HG03521 (cell line): ENCODE data around the gene PPP2R1A.

ENCODE experiments used
- ATAC-seq: cut with Tn5 transposase; IDR thresholded peaks from one replicate; pipeline ENCODE4 v1.9.1; 2021; ENCODE audit warnings: mild to moderate bottlenecking, moderate library complexity; ENCODE audit not compliant: unreplicated experiment

PPP2R1A gene

DNA sequence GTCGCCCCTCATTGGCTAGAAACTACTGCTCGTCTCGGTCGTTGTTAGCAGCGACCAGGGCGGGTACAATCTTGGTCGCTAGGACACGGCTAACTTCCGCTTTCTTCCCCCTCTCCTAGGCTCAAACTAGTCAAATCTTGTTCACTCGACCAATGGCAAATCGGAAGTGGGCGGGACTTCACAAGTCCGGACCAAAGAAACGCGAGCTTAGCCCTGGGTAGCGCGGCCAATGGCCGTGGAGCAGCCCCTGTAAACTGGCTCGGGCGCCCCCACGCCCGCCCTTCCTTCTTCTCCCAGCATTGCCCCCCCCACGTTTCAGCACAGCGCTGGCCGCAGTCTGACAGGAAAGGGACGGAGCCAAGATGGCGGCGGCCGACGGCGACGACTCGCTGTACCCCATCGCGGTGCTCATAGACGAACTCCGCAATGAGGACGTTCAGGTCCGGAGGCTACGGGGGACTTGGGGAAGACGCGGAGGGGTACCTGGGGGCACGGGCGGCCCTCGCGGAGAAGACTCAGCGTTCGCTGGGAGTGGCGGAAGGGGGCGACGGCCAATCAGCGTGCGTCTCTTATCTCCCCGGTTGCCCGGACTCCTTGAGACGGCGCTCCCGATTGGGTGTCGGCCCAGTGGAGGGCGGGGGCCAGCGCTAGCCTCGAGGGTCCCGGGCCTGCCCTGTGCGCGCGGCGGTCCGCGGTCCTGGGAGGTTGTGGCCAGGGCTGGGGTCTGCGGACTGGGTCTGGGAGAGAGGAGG lies at the start of gene PPP2R1A:
TSS of gene PPP2R1A (plus strand) at position 318 of the 752 bp plus-strand sequence. CDS start at position 363, 45 bp downstream.
- ATAC-seq, result peak; percentile 87

DNA sequence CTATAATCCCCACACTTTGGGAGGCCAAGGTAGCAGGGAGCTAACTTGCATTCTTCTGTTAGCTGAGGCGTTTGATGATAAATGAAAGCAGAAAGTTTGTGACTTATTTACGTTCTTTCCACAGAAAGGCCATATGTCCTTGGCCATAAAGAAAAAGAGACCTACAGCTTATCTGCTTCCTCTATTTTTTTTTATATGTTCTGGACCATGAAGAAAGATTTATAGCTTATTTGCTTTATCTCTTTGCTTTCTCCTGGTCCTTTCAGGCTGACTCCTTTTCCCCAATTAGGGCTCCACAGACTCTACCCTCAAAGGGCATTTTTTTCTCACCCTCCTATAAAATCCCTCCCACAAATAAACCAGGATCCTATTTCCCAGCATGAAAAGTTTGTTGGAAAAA lies 48.6 kb upstream of the PPP2R1A start:
- no peak for ATAC-seq

DNA sequence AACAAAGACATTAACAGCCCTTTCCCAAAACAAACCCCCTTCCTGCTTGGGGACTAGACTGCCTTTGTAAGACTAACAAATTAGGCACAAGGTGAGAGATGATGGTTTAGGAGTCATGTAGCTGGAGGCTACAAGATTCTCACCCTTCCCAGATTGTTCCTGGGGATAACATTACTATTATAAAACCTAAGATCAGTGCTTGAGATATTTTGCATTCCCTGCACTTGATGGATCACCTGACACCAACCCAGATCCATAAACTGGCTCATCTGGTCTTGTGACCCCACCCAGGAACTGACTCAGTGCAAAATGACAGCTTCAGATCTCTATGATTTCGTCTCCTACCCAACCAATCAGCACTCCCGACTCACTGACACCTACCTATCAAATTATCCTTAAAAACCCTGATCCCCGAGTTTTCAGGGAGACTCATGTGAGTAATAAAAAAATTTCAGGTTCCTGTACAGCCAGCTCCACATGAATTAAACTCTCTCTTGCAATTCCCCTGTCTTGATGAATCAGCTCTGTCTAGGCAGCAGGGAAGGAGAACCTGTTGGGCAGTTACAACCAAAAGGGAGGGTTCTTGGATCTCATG lies 47.8 kb upstream of the PPP2R1A start:
- ATAC-seq, result no peak

DNA sequence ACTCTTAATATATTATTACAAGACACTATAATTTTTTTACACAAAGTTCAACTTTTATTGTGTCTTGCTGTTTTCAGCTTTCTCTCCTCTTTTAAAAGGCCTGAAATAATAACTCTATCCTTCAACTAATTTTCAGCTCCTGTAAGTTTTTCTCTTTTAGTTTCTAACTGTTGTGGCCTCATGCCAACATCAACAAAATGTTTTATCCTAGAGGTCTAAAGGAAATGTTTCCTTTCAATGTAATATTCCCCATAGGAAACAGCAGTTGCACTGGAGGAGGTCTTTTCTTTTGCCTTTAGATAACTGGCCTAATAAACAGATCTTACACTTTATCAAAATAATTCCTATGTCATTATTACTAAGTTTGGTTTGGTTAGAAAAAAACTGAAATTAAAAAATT lies 41.6 kb upstream of the PPP2R1A start:
- ATAC-seq, result no peak

DNA sequence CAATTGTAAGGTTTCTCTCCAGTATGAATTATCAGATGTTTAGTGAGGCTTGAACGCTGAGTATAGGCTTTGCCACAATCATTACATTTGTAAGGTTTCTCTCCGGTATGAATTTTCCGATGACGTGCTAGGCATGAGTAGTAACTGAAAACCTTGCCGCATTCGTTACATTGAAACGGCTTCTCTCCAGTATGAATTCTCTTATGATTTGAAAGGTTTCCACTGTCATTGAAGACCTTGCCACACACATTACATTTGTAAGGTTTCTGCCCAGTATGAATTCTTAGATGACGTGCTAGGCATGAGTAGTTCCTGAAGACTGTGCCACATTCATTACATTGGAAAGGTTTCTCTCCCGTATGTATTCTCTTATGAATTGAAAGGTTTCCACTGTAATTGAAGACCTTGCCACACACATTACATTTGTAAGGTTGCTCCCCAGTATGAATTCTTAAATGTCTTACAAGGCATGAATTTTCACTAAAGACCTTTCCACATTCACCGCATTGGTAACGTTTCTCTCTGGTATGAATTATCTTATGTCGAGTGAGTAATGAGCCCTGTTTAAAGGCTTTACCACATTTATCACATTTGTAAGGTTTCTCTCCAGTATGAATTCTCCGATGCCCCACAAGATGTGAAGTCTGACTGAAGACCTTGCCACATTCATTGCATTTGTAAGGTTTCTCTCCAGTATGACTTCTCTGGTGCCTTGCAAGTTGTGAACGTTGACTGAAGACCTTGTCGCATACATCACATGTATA lies 34.1 kb upstream of the PPP2R1A start:
- ATAC-seq, result no peak

DNA sequence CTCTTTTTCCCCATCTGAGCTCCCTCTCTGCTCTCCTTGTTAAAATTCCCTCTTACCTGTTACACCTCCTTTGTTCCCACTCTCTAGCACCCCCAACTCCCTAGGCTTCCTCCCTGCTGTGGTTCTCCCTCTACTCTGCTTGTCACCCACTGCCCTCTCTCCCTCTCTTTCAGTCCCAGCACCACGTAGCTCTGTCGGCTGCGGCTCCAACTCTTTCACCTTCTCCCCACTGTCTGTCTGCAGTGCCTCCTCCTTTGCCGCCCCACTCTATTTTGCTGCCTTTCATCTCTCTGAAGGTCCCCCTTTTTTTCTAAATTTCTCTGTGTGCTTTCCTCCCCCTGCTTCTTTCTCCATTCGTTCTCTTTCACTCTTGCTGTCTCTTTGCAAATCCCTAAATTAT lies 19.5 kb upstream of the PPP2R1A start:
- no peak for ATAC-seq

DNA sequence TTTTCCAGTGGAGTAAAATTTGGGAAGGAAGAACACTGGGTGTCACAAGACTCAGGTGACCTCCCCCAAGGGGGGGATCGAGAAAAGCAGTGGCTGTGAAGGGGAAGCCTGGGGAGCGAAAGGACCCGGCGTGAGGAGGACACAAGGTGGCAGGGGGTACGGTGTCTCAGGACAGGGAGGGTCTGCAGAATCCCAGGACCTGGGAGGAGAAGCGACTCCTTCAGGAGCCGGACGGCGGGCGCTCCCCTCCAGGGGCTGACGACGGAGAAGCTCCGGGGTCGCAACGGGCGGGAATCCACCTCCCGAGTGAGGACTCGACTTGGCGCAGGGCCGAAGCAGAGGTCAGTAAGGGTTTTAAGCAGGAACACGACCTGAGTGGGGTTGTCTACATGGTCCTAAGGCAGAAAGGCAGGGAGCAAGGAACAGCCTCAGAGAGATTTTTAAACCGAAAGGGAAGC lies 19.0 kb upstream of the PPP2R1A start:
- ATAC-seq, result peak; percentile 23

DNA sequence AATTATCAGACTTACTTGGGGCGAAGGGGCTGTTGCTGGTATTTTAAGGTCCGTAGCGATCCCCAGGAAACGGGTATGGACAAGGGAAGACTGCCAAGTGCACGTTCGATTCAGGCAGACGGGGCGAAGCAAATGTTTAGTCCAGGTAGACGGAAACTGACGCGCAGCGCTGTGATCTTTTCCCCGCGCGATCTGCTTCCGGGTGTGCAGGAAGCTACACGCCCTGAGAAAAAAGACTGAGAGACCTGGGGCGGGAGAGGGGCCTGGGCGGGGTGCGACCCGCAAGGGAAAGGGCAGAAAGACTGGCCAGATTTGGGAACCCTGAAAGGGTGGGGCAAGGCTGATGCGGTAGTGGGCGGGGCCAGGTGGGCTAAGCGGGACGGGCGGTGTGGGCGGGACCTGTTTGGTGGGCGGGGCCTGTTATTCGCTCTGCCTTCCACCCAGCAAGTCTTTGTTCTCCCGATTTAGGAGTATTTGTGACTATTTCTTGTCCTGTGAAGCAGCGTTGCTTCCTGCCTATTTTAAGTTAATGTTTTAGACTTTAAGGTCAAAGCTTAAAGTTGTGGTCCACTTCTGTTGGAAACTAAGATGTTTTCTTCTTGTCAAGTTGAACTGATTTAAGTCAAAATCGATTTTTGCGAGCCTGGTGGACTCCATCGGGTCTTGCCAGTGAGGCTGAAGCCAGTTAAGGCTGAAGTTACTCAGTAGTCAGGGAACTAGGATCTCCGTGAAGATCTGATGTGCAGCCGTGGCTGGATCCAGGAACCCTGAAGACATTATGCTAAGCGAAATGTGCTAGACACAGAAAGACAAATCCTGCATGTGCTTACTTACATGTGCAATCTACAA lies 18.3 kb upstream of the PPP2R1A start, which contains the start of gene ZNF836:
TSS of gene ZNF836 (minus strand) at position 301 of the 849 bp plus-strand sequence. CDS start 3,549 bp downstream, outside the sequence.
- peak; percentile 76 for ATAC-seq

DNA sequence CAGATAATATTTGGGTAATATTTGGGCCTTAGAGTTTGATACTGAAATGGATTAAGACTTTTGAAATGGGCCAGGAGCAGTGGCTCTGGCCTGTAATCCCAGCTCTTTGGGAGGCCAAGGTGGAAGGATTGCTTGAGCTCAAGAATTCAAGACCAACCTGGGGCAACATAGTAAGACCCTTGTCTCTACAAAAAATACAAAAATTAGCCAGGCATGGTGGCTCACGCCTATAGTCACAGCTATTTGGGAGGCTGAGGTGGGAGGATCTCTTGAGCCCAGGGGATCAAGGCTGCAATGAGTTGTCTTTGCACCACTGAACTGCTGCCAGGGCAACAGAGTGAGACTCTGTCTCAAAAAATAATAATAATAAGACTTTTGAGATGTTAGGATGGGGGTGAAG lies 17.5 kb upstream of the PPP2R1A start:
- no peak for ATAC-seq

DNA sequence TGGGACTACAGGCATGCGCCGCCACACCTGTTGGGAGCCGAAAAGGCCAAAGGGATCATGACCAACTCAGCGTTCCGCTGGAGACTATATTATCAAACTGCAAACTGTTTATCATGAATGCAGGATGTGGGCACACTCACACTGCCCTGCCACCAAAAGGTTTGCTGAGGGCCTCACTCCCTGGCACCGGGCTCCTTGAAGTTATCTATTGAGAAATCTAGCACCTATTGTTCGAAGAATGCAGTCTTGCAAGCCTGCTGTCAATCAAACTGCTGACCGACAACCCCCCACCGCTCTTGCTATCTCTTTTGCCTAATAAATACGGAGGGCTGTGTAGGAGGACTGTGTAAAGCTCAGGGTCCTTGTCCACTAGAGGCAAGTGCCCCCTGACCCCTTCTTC lies 13.3 kb upstream of the PPP2R1A start:
- no peak for ATAC-seq

DNA sequence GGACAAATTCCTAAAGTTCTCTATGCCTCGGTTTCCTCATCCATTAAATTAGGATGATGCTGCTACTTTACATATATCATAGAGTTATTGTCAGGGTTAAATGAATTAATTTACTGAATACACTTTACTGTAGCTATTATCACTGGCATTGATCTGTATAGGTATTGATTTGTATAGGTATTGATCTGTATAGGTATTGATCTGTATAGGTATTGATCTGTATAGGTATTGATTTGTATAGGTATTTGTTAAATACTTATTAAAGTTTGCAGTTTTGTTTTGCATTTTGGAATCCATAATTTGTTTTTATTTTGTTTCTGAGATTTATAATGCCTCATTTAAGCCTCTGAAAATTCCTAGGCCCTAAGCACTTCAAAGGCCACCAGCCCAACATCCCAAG lies 2.4 kb upstream of the PPP2R1A start:
- ATAC-seq, result no peak

DNA sequence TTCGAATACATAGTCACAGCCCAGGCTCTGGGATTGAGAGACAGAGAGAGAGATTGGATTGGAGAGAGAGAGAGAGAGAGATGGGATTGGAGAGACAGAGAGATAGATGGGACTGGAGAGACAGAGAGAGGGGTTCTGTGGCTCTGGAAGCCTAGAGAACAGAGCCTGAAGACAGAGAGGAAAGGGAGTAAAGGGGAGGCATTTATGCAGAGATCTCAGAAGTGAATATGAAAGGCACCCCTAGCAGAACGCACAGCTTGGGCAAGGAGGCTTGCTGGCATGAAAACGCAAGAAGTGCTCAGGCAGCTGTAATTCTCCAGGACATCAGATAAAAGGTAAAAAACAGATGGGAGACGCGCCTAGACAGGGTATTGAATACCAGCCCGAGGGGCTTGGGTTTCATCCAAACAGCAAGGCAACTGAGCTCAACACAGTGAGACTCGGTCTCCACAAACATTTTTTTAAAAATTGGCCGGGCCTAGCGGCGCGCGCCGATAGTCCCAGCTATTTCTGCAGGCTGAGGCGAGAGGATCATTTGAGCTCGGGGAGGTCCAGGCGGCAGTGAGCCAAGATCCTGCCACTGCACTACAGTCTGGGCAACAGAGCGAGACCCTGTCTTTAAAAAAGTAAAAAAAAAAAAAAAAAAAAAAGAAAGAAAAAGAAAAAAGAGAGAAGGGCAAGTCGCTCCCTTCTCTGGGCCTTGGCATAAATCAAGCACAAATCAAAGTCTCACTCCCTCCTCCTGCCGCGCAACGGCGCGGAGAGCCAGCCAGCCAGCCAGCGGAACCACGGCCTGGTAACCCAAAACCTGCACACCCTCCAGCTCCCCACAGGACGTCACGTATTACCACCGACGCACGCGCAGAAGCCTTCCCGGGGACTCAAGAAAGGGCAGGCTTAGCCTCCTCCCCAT lies 774 bp upstream of the PPP2R1A start:
- peak; percentile 0 for ATAC-seq

DNA sequence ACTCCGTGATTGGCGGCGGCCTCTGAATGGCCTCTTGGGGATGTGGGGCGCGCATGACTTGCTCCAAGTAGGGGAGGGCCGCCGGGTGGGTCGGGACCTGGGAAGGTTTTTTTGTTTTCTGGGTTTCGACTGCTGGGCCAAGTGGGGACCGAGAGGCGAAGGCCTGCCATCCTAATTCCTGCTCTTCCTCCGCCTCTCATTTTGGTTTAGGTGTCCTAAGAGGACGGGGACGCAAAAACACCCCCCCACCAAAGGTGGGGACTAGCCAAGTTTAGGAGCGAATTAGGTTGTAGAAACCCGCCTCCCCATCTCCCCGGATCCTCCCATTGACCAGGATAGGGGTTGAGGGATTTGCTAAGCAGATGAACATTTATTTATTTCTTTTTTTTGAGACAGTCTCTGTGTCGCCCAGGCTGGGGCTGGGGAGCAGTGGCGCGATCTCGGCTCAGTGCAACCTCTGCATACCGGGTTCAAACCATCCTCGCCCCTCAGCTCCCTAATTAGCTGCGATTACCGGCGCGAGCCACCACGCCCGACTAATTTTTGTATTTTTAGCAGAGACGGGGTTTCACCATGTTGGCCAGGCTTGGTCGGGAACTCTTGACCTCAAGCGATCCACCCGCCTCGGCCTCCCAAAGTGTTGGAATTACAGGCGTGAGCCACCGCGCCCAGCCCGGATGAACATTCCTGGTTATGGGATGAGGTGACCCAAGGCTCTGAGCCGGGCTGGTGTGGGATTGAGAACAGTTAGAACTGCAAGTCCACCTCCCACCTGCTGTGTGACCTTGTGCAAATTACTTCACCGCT lies 838 bp downstream of the PPP2R1A start:
- ATAC-seq, result no peak

DNA sequence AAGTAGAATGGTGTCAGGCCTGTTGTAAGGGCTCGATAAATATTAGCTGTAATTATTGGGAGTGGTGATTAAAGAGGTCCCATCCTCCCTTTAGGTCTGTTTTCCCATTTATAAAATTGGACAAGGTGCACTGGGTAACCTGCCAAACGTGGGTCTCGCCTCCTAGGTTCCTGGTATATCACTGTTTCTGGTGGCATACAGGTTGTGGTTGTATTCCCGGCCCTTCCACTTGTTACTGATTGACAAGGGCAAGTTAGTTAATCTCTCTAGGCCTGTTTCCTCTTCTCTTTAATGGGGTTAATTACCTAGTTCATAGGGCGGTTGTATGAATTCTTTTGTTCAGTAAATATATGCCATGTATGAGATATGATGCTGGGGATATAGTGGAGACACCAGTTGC lies 1.5 kb downstream of the PPP2R1A start:
- no peak for ATAC-seq

DNA sequence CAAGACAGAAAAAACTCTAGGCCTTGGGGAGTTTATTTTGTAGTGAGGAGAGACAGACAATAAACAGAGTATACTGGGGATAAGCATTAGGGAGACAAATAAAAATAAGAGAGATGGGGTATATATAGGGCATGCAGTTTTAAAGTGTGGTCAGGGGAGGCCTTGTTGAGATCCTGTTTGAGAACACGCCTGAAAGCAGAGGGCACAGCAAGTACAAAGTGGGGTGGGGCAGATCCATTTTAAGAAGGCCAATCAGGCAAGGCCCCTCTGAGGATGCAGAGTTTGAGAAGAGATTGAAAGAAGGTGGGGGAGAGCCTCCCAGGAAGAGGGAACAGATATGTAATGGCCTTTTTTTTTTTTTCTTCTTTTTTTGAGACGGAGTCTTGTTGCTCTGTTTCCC lies 2.1 kb downstream of the PPP2R1A start:
- ATAC-seq, result no peak

DNA sequence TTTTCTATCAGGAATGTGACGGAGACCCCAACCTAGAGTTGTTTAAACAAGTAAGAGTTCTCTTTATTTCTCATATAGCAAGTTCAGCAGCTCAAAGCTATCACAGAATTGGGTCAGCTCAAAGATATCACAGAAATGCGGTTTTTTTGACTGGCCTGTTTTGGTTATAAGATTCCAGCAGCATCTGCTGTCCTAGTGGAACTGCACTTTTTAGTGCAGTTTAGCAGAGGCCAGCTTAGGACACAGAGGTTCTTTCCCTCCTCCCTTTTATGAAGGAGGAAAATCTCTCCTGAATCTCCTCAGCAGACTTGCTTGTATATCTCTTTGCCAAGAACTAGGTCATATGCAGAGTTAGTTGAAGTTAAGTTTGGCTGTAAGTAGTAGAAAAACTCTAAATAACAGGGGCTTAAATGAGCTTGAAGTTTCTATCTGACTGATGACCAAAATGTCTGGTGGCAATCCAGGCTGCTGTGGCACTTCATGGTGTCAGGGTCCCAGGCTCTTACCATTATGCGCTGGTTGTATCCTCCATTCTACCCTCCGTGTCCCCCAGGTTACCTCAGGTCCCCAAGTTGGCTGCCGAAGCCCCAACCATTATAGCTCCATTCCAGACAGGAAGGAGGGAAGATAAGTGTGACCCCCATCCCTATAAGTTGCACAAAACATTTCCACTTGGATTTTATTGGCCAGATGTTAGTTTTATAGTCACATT lies 6.6 kb downstream of the PPP2R1A start:
- no peak for ATAC-seq

DNA sequence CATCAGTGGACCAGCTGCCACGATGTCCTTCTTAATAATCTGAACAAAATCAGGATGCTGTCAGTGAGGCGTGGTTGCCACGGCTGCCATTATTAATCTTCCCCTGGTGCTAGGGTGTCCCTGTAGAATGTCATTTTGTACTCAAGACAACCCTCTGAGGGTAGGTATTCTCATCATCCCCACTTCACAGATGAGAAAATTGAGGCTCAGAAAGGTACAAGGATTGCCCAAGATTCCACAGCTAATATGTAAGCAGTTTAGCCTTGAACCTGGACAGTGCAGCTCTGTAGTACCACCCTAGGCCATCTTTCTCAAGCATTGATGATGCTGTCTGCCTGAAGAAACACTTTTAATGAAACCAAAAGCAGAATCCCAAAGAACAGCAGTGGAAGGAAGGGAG lies 8.1 kb downstream of the PPP2R1A start:
- ATAC-seq, result no peak

DNA sequence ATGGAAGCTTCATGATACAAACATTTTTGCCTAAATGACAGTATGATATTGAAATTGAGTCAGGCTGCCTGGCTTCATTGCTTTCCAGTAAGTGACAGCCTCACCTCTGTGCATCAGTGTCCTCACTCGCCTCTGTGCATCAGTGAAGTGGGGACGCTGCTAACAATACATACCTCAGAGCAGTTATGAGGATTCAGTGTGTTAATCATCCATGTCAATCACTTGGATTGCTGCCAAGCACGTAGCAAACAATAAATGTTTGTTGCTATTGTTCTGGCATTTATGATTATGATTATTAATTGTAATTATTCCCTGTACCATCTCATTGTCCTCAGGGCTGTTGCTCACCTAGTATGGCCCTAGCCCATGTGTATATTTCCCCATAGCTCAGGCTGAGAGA lies 8.8 kb downstream of the PPP2R1A start:
- no peak for ATAC-seq
